Stimulated activated CD4-positive, alpha-beta T cell treated with anti-CD3 and anti-CD28 coated beads, Interleukin-1b, Interleukin-23, amount 100 ng/mL, for 1 hour (primary cell): ENCODE results near the gene NBPF10.
"Not testable (repeated sequence)": the region's sequence is repeated elsewhere in the genome, so short reads cannot be mapped to it uniquely, and the experiment has no call there.

Source experiments
- DNase-seq, 2 donors: peaks; one replicate each; pipeline ENCODE4 v3.0.0-alpha.2; 2020; ENCODE audit warnings: low read depth in 2 of 2

NBPF10 gene

GRCh38 chr1:146144465-146144864, at the start of gene NBPF10:
NBPF10 (minus strand) TSS chr1:146144804; CDS start chr1:146144769, 35 bp downstream.
- not testable (repeated sequence) for DNase-seq

GRCh38 chr1:146174531-146174930, 29.9 kb upstream of the NBPF10 start:
- DNase-seq, result not testable (repeated sequence)

GRCh38 chr1:146167740-146168139, 23.1 kb upstream of the NBPF10 start:
- not testable (repeated sequence) for DNase-seq

GRCh38 chr1:146167273-146167672, 22.7 kb upstream of the NBPF10 start:
- DNase-seq, result not testable (repeated sequence)
